Limb (tissue), 2 donors: ENCODE data around the gene MGST2.

Source experiments
- DNase-seq, 2 donors: peaks; one replicate each; pipeline ENCODE4 v3.0.0-alpha.2; 2016; ENCODE audit errors: extremely low spot score in 2 of 2

Gene MGST2

GRCh38 chr4:139700568-139700967 lies 34.9 kb downstream of the MGST2 start:
- DNase-seq, result no peak

- DNase-seq, result no peak
Measured at GRCh38 chr4:139704915-139705485, 39.4 kb downstream of the MGST2 start.

GRCh38 chr4:139709660-139710059 lies 44.0 kb downstream of the MGST2 start:
- DNase-seq, result no peak

DNA sequence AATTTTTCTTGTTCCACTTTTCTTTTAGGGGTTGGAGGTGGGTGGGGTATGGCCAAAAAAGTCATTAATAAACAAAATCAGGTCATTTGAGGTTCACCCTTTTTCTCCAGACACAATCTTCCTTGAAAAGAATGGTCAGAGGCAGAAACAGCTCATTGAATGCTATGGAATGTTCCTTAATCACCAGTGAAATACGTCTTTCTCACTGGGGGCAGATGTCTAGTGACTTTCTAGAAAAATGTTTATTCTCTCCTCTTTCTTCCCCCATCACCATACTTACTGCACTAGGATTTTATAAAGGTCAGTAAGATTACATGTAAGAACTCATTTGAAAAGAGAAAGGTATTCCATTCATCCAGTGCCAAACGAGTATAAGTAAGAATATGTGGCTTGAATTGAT lies 44.5 kb downstream of the MGST2 start:
- DNase-seq, result no peak

DNA sequence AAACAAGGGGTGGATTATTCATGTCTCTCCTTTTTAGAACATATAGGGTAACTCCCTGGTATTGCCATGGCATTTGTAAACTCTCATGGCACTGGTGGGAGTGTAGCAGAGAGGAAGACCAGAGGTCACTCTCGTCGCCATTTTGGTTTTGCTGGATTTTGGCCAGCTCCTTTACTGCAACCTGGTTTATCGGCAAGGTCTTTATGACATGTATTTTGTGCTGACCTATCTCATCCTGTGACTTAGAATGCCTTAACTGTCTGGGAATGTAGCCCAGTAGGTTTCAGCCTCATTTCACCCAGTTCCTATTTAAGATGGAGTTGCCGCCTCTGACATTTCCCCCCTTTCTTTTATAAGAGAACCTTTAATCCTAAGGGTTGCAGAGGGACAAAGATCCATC lies 45.8 kb downstream of the MGST2 start:
- no peak for DNase-seq

DNA sequence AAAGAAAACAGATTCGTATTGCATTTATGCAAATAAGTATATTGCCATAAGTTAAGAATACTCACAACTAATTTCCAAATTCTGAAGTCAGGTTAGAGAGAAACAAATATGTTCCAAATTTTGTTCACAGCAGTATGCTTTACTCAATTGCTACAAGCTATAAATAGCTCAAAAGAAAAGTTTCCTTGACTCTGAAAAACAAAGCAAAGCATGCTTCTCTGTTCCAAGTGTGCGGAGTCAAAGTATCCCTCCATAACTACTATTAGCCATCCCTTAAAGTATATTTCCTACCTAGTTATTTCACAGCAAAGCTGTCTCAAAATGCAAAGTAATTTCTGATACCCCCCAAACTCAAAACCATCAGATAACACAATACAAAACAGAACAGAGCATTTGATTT lies 47.3 kb downstream of the MGST2 start:
- no peak for DNase-seq

GRCh38 chr4:139715746-139716391 lies 50.2 kb downstream of the MGST2 start:
- DNase-seq, result no peak

- DNase-seq, result no peak
Measured at GRCh38 chr4:139718358-139718757, 52.7 kb downstream of the MGST2 start.

GRCh38 chr4:139718833-139719232 lies 53.2 kb downstream of the MGST2 start:
- DNase-seq, result no peak

DNA sequence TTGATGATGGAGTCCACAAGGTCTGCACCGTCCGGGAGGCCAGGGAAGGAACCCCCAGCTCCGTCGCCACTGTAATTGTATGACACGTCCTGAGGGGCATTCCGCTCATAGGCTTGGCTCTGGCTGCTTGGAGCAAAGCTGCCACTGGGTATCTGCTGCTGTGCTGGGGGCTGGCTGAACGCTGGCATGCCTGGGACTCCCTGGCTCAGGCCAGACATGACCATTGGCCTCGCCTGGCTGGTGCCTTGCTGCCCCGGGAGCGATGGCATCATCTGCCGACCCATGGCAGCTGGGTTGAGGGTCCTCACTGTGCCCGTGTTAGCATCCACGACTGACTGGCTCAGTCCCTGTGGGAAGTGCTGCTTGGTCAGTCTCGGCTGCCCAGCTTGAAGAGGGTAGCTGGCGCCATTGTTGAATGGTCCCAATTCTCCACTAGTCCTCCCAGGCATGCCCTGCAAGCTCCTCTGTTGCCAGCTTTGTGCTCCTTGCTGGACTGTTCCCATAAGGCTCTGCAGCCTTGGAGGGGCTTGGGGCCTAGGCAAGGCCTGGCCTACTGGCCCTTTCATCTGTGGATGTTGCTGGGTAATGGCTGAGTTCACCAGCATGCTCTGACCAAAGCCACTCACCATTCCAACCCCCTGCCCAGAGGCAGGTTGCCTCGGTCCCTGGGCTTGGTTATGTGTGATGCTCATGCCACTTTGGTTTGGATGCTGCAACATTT lies 53.9 kb downstream of the MGST2 start:
- no peak for DNase-seq

- no peak for DNase-seq
Measured at GRCh38 chr4:139720806-139721205, 55.2 kb downstream of the MGST2 start.

GRCh38 chr4:139721789-139722188 lies 56.2 kb downstream of the MGST2 start:
- no peak for DNase-seq

- DNase-seq, result no peak
Measured at GRCh38 chr4:139725236-139725635, 59.6 kb downstream of the MGST2 start.

- no peak for DNase-seq
Measured at GRCh38 chr4:139726615-139727014, 61.0 kb downstream of the MGST2 start.

DNA sequence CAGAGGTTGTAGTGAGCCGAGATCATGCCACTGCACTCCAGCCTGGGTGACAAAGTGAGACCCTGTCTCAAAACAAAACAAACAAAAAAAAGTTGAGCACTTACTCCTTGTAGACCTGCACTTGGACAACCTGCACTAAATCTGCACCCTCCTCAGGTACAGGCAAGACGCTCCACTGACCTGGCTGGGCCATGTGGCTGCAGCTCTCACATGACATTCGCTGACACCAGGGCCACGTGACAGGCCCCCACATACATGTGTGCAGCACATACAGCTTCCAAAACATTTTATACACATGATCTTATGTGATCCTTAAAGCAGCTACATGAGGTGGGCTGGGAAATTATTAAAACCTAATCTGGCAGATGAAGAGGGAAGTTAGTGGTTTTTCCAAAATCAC lies 62.5 kb downstream of the MGST2 start:
- DNase-seq, result no peak

- DNase-seq, result no peak
Measured at GRCh38 chr4:139728840-139729239, 63.2 kb downstream of the MGST2 start.

DNA sequence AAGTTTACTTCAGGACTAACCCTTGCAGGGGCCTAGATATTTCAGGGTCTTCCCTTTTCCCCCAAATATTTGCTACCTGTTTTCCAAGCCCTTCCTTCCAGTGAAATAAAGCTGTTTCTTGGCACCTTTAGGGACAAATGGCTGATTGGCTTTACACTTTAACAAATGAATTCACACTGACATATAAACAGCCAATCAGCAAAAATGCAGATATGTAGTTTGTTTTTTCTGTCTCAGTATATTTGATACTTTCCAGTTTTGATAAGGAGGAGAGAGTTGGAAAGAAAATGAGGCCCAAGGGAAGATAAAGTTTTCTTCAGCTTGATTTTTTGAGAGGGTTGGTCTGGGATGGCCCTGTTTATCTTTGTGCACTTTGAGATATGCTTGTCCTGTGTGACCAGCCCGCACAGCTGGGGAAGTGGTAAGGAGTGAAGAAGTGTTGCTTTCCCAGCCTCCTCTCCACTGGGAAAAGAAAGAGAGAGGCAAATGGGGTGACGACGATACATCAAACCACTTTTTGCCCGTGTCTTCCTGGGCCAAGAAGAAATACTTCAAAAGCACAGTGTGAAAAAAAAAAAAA lies 67.5 kb downstream of the MGST2 start:
- DNase-seq, result no peak

- no peak for DNase-seq
Measured at GRCh38 chr4:139734201-139734874, 68.7 kb downstream of the MGST2 start.

GRCh38 chr4:139734875-139735380 lies 69.3 kb downstream of the MGST2 start:
- DNase-seq, result peak; percentile 93 to 97

GRCh38 chr4:139735381-139736273 lies 70.0 kb downstream of the MGST2 start:
- peak; percentile 34 to 83 for DNase-seq

GRCh38 chr4:139736274-139736660 lies 70.6 kb downstream of the MGST2 start:
- no peak for DNase-seq
